ENCODE results near the gene NDUFB2.

DNA sequence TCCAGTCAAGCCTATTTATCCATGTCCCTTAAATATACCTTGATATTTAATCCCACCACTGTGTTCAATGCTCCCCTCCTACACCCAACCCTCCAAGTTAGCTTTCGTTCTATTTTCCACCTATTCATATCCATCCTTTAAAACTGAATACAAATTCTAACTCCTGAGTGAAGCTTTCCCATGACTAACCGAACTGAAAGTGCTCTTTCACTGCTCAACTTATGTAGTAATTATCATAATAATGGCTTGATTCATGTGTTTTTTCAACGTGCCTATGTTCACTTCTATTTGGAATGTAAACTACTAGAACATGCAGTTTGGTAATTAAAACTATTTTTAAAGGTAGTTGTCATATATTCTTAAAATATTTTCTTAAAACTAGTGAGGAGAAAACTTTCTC lies 58.0 kb downstream of the NDUFB2 start:
- TF ChIP-seq CTCF (IDR thresholded peaks at IDR 0.05): no peak
- no peak for TF ChIP-seq POLR2A (IDR thresholded peaks at IDR 0.05)
